Endothelial cell of umbilical vein (primary cell): Measurements from ENCODE around the gene AP4B1. TPM values are rescaled to one million over a fixed set of nuclear protein-coding genes. Genes with fewer than 3 reads are reported as not detected.

Experiments
- BruUV-seq: library from RNA; stranded (reverse); fragments of 400-500 nt; replicated peaks from 2 replicates; lab custom pipeline; 2021; lab: Mats Ljungman, UMichigan
- CTCF ChIA-PET: fragments of 300-600, 350-600 bp; sonication (Branson Sonifier 250); formaldehyde crosslinking; loops from one replicate; lab custom pipeline; 2021; ENCODE audit warnings: antibody characterized with exemption, inconsistent platforms; lab: Charles Lee
- POLR2A ChIA-PET: fragments of 300-600, 350-600 bp; sonication (Branson Sonifier 250); formaldehyde crosslinking; loops from one replicate; lab custom pipeline; 2021; ENCODE audit warnings: antibody characterized with exemption, inconsistent platforms; lab: Charles Lee
- DNase-seq: peaks from one replicate; pipeline ENCODE4 v3.0.0-alpha.2; 2011; ENCODE audit warnings: low read depth, low spot score
- FAIRE-seq: peaks from 2 replicates; lab custom pipeline; 2011; peaks lifted over from hg19 to GRCh38; lab: Jason Lieb, UNC
- H2AFZ ChIP-seq: 2 replicates; pipeline ENCODE4 v1.6.0; 2012; ENCODE audit warnings: low read depth, low read length, control low read depth, inconsistent platforms
- H3K27ac ChIP-seq: 2 replicates; pipeline ENCODE4 v1.5.1; 2011; ENCODE audit warnings: low read depth, mild to moderate bottlenecking, control low read depth, low read length, moderate library complexity; ENCODE audit not compliant: insufficient read depth
- H3K27me3 ChIP-seq, 2 experiments: 2 replicates each; pipeline versions ENCODE4 v1.6.0 to v1.6.1; 2011; ENCODE audit warnings: low read length in 2 of 2, mixed read lengths in 1 of 2; ENCODE audit not compliant: control insufficient read depth in 2 of 2, insufficient read depth in 2 of 2
- H3K36me3 ChIP-seq, 2 experiments: 2 replicates in 1 of 2; 3 replicates in 1 of 2; pipeline ENCODE4 v1.5.1; 2011; ENCODE audit warnings: low read length in 2 of 2, mild to moderate bottlenecking in 1 of 2, moderate library complexity in 1 of 2; ENCODE audit not compliant: control insufficient read depth in 2 of 2, insufficient read depth in 2 of 2; ENCODE audit errors: extremely low read depth in 1 of 2
- H3K4me1 ChIP-seq: 3 replicates; pipeline ENCODE4 v1.5.1; 2011; ENCODE audit warnings: mild to moderate bottlenecking, low read length; ENCODE audit not compliant: control insufficient read depth, insufficient read depth; ENCODE audit errors: extremely low read depth
- H3K4me2 ChIP-seq: 2 replicates; pipeline ENCODE4 v1.6.1; 2011; ENCODE audit warnings: low read length, control low read depth, mixed read lengths; ENCODE audit not compliant: insufficient read depth
- H3K4me3 ChIP-seq, 3 experiments: fragments of 200-600 bp in 1 of 3; sonication (generic), shearing (Covaris generic) in 1 of 3; replicated peaks in 1 of 3; 2 replicates each; pipeline ENCODE4 v1.5.1; 2011 to 2016; ENCODE audit warnings: control low read depth in 3 of 3, low read length in 3 of 3, mild to moderate bottlenecking in 2 of 3, inconsistent platforms in 1 of 3, low read depth in 1 of 3, moderate library complexity in 1 of 3; ENCODE audit not compliant: insufficient read depth in 1 of 3
- H3K79me2 ChIP-seq: 2 replicates; pipeline ENCODE4 v1.6.0; 2012; ENCODE audit warnings: low read length, inconsistent platforms; ENCODE audit not compliant: control insufficient read depth, insufficient read depth
- H3K9ac ChIP-seq: replicated peaks from 2 replicates; pipeline ENCODE3; 2011; ENCODE audit warnings: low read length, control low read depth; ENCODE audit not compliant: insufficient read depth; ENCODE audit errors: extremely low read depth
- H3K9me1 ChIP-seq: replicated peaks from 3 replicates; pipeline ENCODE4 v1.6.0; 2011; ENCODE audit warnings: mild to moderate bottlenecking, low read length; ENCODE audit not compliant: control insufficient read depth, insufficient read depth; ENCODE audit errors: extremely low read depth
- H3K9me3 ChIP-seq: replicated peaks from 2 replicates; pipeline ENCODE4 v1.5.1; 2012; ENCODE audit warnings: low read length, inconsistent platforms; ENCODE audit not compliant: control insufficient read depth, insufficient read depth
- H4K20me1 ChIP-seq: replicated peaks from 2 replicates; pipeline ENCODE3; 2011; ENCODE audit warnings: mild to moderate bottlenecking, low read length; ENCODE audit not compliant: control insufficient read depth, insufficient read depth; ENCODE audit errors: extremely low read depth
- CTCF ChIP-seq, 2 donors: IDR thresholded peaks; 1 replicate in 1 of 2; 2 replicates in 1 of 2; pipeline ENCODE4 v1.5.1; 2011; ENCODE audit warnings: low read length in 2 of 2, mild to moderate bottlenecking in 2 of 2, moderate library complexity in 2 of 2, control low read depth in 1 of 2, inconsistent platforms in 1 of 2, low read depth in 1 of 2; ENCODE audit not compliant: insufficient read depth in 1 of 2; ENCODE audit errors: extremely low read depth in 1 of 2
- EZH2 ChIP-seq: IDR thresholded peaks from 2 replicates; pipeline ENCODE4 v1.6.1; 2012; ENCODE audit warnings: borderline replicate concordance, low read depth, mild to moderate bottlenecking, moderate library complexity, low read length, inconsistent platforms; ENCODE audit not compliant: severe bottlenecking
- FOS ChIP-seq: IDR thresholded peaks from 2 replicates; pipeline ENCODE4 v1.6.1; 2011; ENCODE audit warnings: mild to moderate bottlenecking, low read length, moderate library complexity, borderline replicate concordance; ENCODE audit not compliant: insufficient read depth
- GATA2 ChIP-seq: IDR thresholded peaks from 2 replicates; pipeline ENCODE4 v1.7.0; 2011; ENCODE audit warnings: low read depth, mild to moderate bottlenecking, moderate library complexity, mixed read lengths, low read length; ENCODE audit not compliant: insufficient read length, insufficient read depth
- JUN ChIP-seq: IDR thresholded peaks from 2 replicates; pipeline ENCODE4 v1.6.1; 2011; ENCODE audit warnings: borderline replicate concordance, low read depth; ENCODE audit not compliant: insufficient read length, insufficient read depth
- MAX ChIP-seq: IDR thresholded peaks from 2 replicates; pipeline ENCODE4 v1.6.1; 2011; ENCODE audit not compliant: insufficient read depth, insufficient read length
- MYC ChIP-seq: IDR thresholded peaks from one replicate; pipeline ENCODE4 v1.6.1; 2011; ENCODE audit warnings: mild to moderate bottlenecking, low read depth, low read length
- POLR2A ChIP-seq: IDR thresholded peaks from 2 replicates; pipeline ENCODE4 v1.6.1; 2012; ENCODE audit warnings: low read depth, mild to moderate bottlenecking, control low read depth, low read length
- POLR2AphosphoS5 ChIP-seq: IDR thresholded peaks from 2 replicates; pipeline ENCODE4 v1.6.1; 2012; ENCODE audit warnings: low read depth, mild to moderate bottlenecking, control low read depth, low read length, moderate library complexity; ENCODE audit not compliant: insufficient read depth
- dilution Hi-C: fragments of 300-500 bp; cut with MboI; formaldehyde crosslinking; loops from one replicate; pipeline ENCODE4 v1.15.0; 2019; ENCODE audit warnings: low sequenced_read_pairs; ENCODE audit not compliant: extremely low pct_ligation_motif_present
- intact Hi-C: fragments of 100-400 bp; cut with micrococcal nuclease; formaldehyde crosslinking; loops from one replicate; pipeline ENCODE4 v1.10.0; 2022
- polyA plus RNA-seq, 4 experiments: library from polyadenylated mRNA; depleted of rRNA in 3 of 4; stranded (reverse) in 3 of 4; unstranded in 1 of 4; fragments of >200 nt; gene quantifications; 2 replicates each; pipeline versions ENCODE4 v1.2.1 to v1.2.3, GENCODE V29; 2011 to 2012; ENCODE audit warnings: missing spikeins in 1 of 4
- total RNA-seq: library from RNA; stranded (reverse); gene quantifications from 2 replicates; pipeline ENCODE4 v1.2.3, GENCODE V29; 2021

The AP4B1 gene
- total and polyA plus RNA-seq, 2 donors (not counting 3 experiments of a cell fraction or from before 2014, with no cell fraction given) = 21.9 to 33.0 TPM

- H3K79me2 ChIP-seq = peaks cover 85% of the 10 kb centered on the region
- FAIRE-seq = no peak
- no TSS peak for BruUV-seq
- H3K27me3 ChIP-seq = no peaks in the 10 kb centered on the region
- H3K9me1 ChIP-seq = no peaks in the 10 kb centered on the region
- TF ChIP-seq POLR2AphosphoS5 (no peak), POLR2A (no peak), MYC (no peak), CTCF (IDR thresholded peaks at IDR 0.05; ENCODE audit: extremely low read depth in 1 of 2, insufficient read depth in 1 of 2, low read depth in 1 of 2, low read length in 2 of 2) (no peak), FOS (no peak), JUN (no peak), MAX (no peak), EZH2 (no peak), GATA2 (no peak)
- H3K4me1 ChIP-seq = peaks cover 25% of the 10 kb centered on the region
- CTCF ChIA-PET = interaction anchor here (2.2 to 4.0 kb wide), 2 partner anchors 11 to 18 kb away, joined by 6 to 23 read pairs; no protein-coding TSS in a partner anchor
- H3K4me3 ChIP-seq = no peak overlapping the region
- H3K27ac ChIP-seq = no peak overlapping the region
- H3K36me3 ChIP-seq = peaks cover 3 to 9% of the 10 kb centered on the region in 2 experiments
- no peak overlapping the region for H2AFZ ChIP-seq
- intact Hi-C loops = loop anchor here (5.0 kb wide), 2 partner anchors 108 to 188 kb away; partner anchors contain the start of gene PHTF1
- no peak overlapping the region for H3K9ac ChIP-seq
- no peaks in the 10 kb centered on the region for H4K20me1 ChIP-seq
- H3K9me3 ChIP-seq = no peaks in the 10 kb centered on the region
- no peak for DNase-seq
- POLR2A ChIA-PET = no interaction called here
- H3K4me2 ChIP-seq = no peak overlapping the region
- dilution Hi-C loops = no loop called here
Observed at GRCh38 chr1:113945329-113945728, 40.7 kb upstream of the AP4B1 start.
